Heart left ventricle (tissue), 16 donors: ENCODE measurements around the gene DEAF1. TPM values are rescaled to one million over a fixed set of nuclear protein-coding genes. Genes with fewer than 3 reads are reported as not detected.
A peak's percentile ranks its signal among the peaks of the same experiment; 100 is the strongest.

Source experiments
- ATAC-seq, 4 donors: fragments of 200-7000 bp; cut with Tn5 transposase; one replicate each; pipeline ENCODE4 v1.9.1; 2020 to 2022; ENCODE audit warnings: moderate library complexity in 4 of 4, mild to moderate bottlenecking in 3 of 4, moderate number of reproducible peaks in 1 of 4
- DNase-seq, 5 donors: peaks; one replicate each; pipeline ENCODE4 v3.0.0-alpha.2; 2020
- H3K27ac ChIP-seq, 12 donors: fragments of 200-600 bp; sonication (generic) in 4 of 12; one replicate each; pipeline versions ENCODE4 v1.5.0 to v1.8.0; 2016 to 2022; ENCODE audit warnings: mild to moderate bottlenecking in 2 of 12
- H3K27me3 ChIP-seq, 9 donors: fragments of 200-600 bp; sonication (generic) in 2 of 9; one replicate each; pipeline versions ENCODE4 v1.5.1 to v1.8.0; 2016 to 2022; ENCODE audit warnings: mild to moderate bottlenecking in 3 of 9
- H3K36me3 ChIP-seq, 9 donors: fragments of 200-600 bp; sonication (generic) in 2 of 9; one replicate each; pipeline versions ENCODE4 v1.5.0 to v1.8.0; 2018 to 2022; ENCODE audit warnings: mild to moderate bottlenecking in 2 of 9
- H3K4me1 ChIP-seq, 12 donors: fragments of 200-600 bp; sonication (generic) in 4 of 12; one replicate each; pipeline versions ENCODE4 v1.5.0 to v1.8.0; 2016 to 2022; ENCODE audit warnings: mild to moderate bottlenecking in 3 of 12
- H3K4me3 ChIP-seq, 12 donors: fragments of 200-600 bp; sonication (generic) in 4 of 12; one replicate each; pipeline versions ENCODE4 v1.5.0 to v1.8.0; 2017 to 2022; ENCODE audit warnings: mild to moderate bottlenecking in 9 of 12, moderate library complexity in 4 of 12
- H3K9me3 ChIP-seq, 12 donors: fragments of 200-600 bp; sonication (generic) in 4 of 12; one replicate each; pipeline versions ENCODE4 v1.5.0 to v1.8.0; 2016 to 2022; ENCODE audit warnings: mild to moderate bottlenecking in 1 of 12
- POLR2A ChIP-seq, 2 donors: fragments of 450-650 bp; IDR thresholded peaks; one replicate each; pipeline ENCODE4 v1.6.1; 2017; ENCODE audit warnings: antibody characterized with exemption in 2 of 2, mild to moderate bottlenecking in 2 of 2, moderate library complexity in 2 of 2
- WGBS, 4 donors: extraction: QIAGEN DNeasy Blood & Tissue Kit in 2 of 4; methylation state at CpG; one replicate each; pipeline versions ENCODE4 v1.1.5 to v1.1.7; 2013 to 2018; 5-methylcytosine and 5-hydroxymethylcytosine counted together
- intact Hi-C, 10 donors: fragments of 100-400 bp; cut with DNase I; formaldehyde crosslinking; loops; one replicate each; pipeline versions ENCODE4 v1.11.1 to v1.14.2; 2022
- polyA plus RNA-seq, 2 donors: library from polyadenylated mRNA; stranded (reverse); fragments of 200-250 nt; gene quantifications; one replicate each; pipeline ENCODE4 v1.2.3, GENCODE V29; 2013
- total RNA-seq, 9 donors: library from RNA; depleted of rRNA in 2 of 9; stranded (reverse); fragments of >200 nt in 2 of 9; fragmentation: NEBNext Ultra II Directional in 3 of 9; extraction: Animal tissue kit (Norgen Biotek cat#: 25700) in 3 of 9; gene quantifications; one replicate each; pipeline versions ENCODE4 v1.1.0 to v1.2.4, GENCODE V29; 2016 to 2023
- TF ChIP-seq, protein P1 (sequence below), 12 donors: fragments of 200-600 bp; sonication (generic) in 4 of 12; IDR thresholded peaks; one replicate each; pipeline versions ENCODE4 v1.5.0 to v1.8.0; 2018 to 2022; ENCODE audit warnings: antibody characterized with exemption in 12 of 12, mild to moderate bottlenecking in 5 of 12
- donor health status: ischemic (EF 13 %, LVEDD 7.1; RV severe dilation, severe dysfunction).
- donor health status: healthy with polysubstance abuse.
- donor health status: DM: no; HTN: yes; CAD: no.
- donor health status: DM: no; HTN: no; CAD: no.
- donor health status: ischemic (EF 25% LVEDD 6.9; RV normal size, moderate dysfunction).
- donor health status: ischemic (EF 25% LVEDD 5.7; RV mildly dilated, moderate dysfunction).
- donor health status: healthy.
- donor health status: DM: yes; HTN: yes; CAD: no.
- donor health status: ischemic (EF 35%, LVEDD 5.7; RV mildly dilated, moderate dysfunction).
- donor health status: nonischemic (EF 11% LVEDD 7.7; RV severe dilation, severe dysfunction).
- donor health status: DM: yes; HTN: yes; CAD: no.
- donor health status: PGD.
- donor health status: ischemic (EF 29% LVEDD 5.4; RV normal size, mild dysfunction).
- donor health status: nonischemic (EF 23%, LVEDD 6.1; RV moderate dilation, normal function).

The DEAF1 gene
- total and polyA plus RNA-seq, 11 donors: 11.8 to 25.6 (median 15.1) TPM

- intact Hi-C loops: loop anchor here in 1 of 10 donors (5.0 kb wide), 1 partner anchor 42 kb away; the partner anchor contains the start of gene PHRF1
- WGBS, 4 donors: 89 to 95% (median 94%) methylated on average over 20 to 24 of the region's 24 CpGs
- DNase-seq: no peak
Observed at GRCh38 chr11:618856-619627, 76.0 kb downstream of the DEAF1 start.

GRCh38 chr11:617912-618682 lies 76.9 kb downstream of the DEAF1 start:
- Histone ChIP-seq H3K36me3 (peaks cover 0 to 20% (median 3%) of the 10 kb centered on the region in 9 donors), H3K9me3 (no peaks in the 10 kb centered on the region), H3K4me3 (no peak overlapping the region), H3K4me1 (peaks cover 8 to 34% (median 21%) of the 10 kb centered on the region in 12 donors), H3K27ac (no peak overlapping the region), H3K27me3 (no peaks in the 10 kb centered on the region)
- 92 to 96% (median 94%) methylated on average over 23 to 25 of the region's 25 CpGs for WGBS, 4 donors
- no peak for TF ChIP-seq POLR2A (IDR thresholded peaks at IDR 0.05)
- TF ChIP-seq, protein P1, sequence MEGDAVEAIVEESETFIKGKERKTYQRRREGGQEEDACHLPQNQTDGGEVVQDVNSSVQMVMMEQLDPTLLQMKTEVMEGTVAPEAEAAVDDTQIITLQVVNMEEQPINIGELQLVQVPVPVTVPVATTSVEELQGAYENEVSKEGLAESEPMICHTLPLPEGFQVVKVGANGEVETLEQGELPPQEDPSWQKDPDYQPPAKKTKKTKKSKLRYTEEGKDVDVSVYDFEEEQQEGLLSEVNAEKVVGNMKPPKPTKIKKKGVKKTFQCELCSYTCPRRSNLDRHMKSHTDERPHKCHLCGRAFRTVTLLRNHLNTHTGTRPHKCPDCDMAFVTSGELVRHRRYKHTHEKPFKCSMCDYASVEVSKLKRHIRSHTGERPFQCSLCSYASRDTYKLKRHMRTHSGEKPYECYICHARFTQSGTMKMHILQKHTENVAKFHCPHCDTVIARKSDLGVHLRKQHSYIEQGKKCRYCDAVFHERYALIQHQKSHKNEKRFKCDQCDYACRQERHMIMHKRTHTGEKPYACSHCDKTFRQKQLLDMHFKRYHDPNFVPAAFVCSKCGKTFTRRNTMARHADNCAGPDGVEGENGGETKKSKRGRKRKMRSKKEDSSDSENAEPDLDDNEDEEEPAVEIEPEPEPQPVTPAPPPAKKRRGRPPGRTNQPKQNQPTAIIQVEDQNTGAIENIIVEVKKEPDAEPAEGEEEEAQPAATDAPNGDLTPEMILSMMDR (IDR thresholded peaks at IDR 0.05): no peak
- no peak for ATAC-seq
- DNase-seq: no peak
- intact Hi-C loops: loop anchor here in 1 of 10 donors (5.0 kb wide), 1 partner anchor 41 kb away; the partner anchor contains the start of gene PHRF1

More at GRCh38 chr11:618856-619627, 76.0 kb downstream of the DEAF1 start:
- peaks cover 0 to 13% (median 0%) of the 10 kb centered on the region in 9 donors for H3K36me3 ChIP-seq
- TF ChIP-seq, protein P1 (IDR thresholded peaks at IDR 0.05): no peak
- no peak for TF ChIP-seq POLR2A (IDR thresholded peaks at IDR 0.05)
- H3K9me3 ChIP-seq: no peaks in the 10 kb centered on the region
- peaks cover 8 to 26% (median 17%) of the 10 kb centered on the region in 12 donors for H3K4me1 ChIP-seq
- H3K4me3 ChIP-seq: no peak overlapping the region
- H3K27ac ChIP-seq: no peak overlapping the region
- no peak for ATAC-seq
- peaks cover 0 to 2% (median 0%) of the 10 kb centered on the region in 9 donors for H3K27me3 ChIP-seq

- intact Hi-C loops: loop anchor here in 1 of 10 donors (5.0 kb wide), 1 partner anchor 40 kb away; the partner anchor contains the start of gene PHRF1
- no peaks in the 10 kb centered on the region for H3K9me3 ChIP-seq
- no peak for TF ChIP-seq POLR2A (IDR thresholded peaks at IDR 0.05)
- TF ChIP-seq, protein P1 (IDR thresholded peaks at IDR 0.05): no peak
- H3K4me1 ChIP-seq: peaks cover 8 to 38% (median 22%) of the 10 kb centered on the region in 12 donors
- no peak for ATAC-seq
- H3K27ac ChIP-seq: no peak overlapping the region
- H3K4me3 ChIP-seq: peak overlapping the region in 1 of 12 donors; percentile 90
- peak in 1 of 5 donors; percentile 67 for DNase-seq
- 92 to 95% (median 94%) methylated on average over 33 to 57 of the region's 57 CpGs for WGBS, 4 donors
- H3K27me3 ChIP-seq: no peaks in the 10 kb centered on the region
- H3K36me3 ChIP-seq: peaks cover 0 to 28% (median 10%) of the 10 kb centered on the region in 9 donors
Observed at GRCh38 chr11:617199-617911, 77.7 kb downstream of the DEAF1 start.
